Stromal cell of bone marrow (primary cell): ENCODE results near the gene AKNA.

Source experiments
- DNase-seq: peaks from one replicate; pipeline ENCODE4 v3.0.0-alpha.2; 2012; ENCODE audit warnings: low read depth

The AKNA gene

GRCh38 chr9:114414346-114414745 lies 26.6 kb upstream of the AKNA start:
- no peak for DNase-seq

DNA sequence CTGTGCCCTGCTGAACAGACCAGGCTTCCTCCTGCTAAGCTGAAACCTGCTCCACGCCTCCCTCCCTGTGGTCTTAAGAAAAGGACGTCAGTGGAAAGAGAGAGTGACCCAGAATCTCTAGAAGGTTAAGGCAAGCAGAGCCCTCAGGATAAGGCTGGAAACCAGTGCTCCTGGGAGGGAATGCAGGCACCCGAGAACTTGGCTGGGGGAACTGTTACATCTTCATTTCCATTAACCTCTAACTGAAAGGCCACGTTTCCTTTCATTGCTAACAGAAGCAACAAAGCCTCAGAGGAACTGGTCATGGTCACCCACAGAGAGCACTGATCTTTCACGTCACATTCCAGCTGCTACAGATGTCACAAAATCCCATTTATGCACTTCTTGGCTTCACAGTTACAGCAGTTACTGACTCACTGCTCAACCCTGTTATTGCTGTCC lies 26.1 kb upstream of the AKNA start:
- DNase-seq: peak; percentile 32

GRCh38 chr9:114412048-114412683 lies 24.4 kb upstream of the AKNA start:
- no peak for DNase-seq

- DNase-seq: no peak
Measured at GRCh38 chr9:114411452-114411851, 23.7 kb upstream of the AKNA start.

- no peak for DNase-seq
Measured at GRCh38 chr9:114410910-114411309, 23.1 kb upstream of the AKNA start.

DNA sequence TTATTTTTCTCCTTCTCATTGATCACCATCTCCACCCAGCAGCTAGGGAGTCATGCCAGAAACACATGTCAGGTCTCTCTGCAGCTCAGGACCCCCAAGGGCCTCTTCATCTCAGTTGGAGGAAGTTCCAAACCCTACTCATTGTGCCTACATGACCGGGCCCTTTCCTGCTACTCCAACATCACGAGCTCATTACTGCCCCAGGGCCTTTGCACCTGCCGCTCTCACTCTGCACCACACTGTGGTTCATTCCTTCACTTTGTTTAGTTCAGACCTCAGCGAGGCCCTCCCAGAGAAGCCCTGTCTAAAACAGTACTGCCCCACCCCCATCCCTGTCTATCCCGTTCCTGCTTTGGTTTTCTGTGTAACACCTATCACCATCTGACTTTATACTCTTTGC lies 22.1 kb upstream of the AKNA start:
- DNase-seq: no peak

GRCh38 chr9:114409103-114409780 lies 21.5 kb upstream of the AKNA start:
- DNase-seq: no peak

DNA sequence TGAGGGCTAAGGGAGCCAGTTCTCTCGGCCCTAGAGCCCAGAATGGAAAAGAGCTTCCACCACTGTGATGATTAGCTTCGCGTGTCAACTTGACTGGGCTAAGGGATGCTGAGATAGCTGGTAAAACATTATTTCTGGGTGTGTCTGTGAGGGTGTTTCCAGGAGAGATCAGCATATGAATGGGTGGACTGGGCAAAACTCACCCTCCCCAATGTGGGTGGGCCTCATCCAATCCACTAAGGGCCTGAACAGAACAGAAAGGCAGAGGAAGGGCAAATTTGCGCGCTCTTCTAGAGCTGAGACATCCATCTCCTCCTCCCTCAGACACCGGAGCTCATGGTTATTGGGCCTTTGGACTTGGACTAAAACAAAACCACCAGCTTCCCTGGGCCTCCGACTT lies 20.9 kb upstream of the AKNA start:
- no peak for DNase-seq

- DNase-seq: no peak
Measured at GRCh38 chr9:114407889-114408288, 20.1 kb upstream of the AKNA start.

- DNase-seq: no peak
Measured at GRCh38 chr9:114406441-114406840, 18.7 kb upstream of the AKNA start.

GRCh38 chr9:114405294-114406034 lies 17.7 kb upstream of the AKNA start:
- peak; percentile 66 for DNase-seq

GRCh38 chr9:114404531-114404930 lies 16.7 kb upstream of the AKNA start:
- no peak for DNase-seq

- DNase-seq: no peak
Measured at GRCh38 chr9:114403153-114403756, 15.5 kb upstream of the AKNA start.

DNA sequence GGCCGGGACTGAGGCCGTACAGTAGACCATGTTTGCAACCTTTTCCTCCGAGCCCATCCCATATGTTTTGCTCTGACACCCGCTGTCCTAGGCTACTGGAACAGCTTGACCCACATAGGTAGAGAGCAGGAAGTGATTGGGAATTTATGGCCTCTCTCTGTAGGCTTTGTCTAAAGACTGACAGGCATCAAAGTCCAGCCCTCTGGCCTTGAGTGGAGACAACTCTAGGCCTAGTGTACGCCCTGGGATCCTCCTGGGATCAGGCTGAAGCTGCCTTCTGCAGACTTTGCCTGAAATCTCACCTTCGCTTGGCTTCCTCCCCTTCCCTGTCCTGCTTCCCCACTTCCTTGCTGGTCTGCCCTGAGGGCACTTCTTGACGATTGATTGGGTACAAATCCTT lies 13.6 kb upstream of the AKNA start:
- no peak for DNase-seq

GRCh38 chr9:114400772-114401171 lies 13.0 kb upstream of the AKNA start:
- no peak for DNase-seq

GRCh38 chr9:114400219-114400618 lies 12.4 kb upstream of the AKNA start:
- DNase-seq: no peak

DNA sequence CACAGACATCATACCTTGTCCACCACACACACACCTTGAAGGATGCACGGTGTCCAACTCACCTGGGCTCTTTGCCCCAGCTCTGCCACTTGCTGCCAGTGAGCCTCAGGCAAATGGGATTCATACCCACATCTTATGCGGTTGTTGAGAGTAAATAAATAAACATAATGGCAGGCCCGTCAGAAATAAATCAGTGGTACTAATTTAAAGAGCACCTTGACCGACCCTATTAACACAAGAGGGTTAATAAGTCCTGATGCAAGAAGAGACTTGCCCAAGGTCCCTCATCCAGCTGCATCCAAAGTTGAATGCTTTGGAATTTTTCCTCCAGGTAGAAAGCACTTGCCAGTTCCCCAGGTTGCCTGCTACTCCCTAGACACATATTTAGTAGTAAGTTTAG lies 11.6 kb upstream of the AKNA start:
- no peak for DNase-seq

- peak; percentile 87 for DNase-seq
Measured at GRCh38 chr9:114397848-114398605, 10.2 kb upstream of the AKNA start.

DNA sequence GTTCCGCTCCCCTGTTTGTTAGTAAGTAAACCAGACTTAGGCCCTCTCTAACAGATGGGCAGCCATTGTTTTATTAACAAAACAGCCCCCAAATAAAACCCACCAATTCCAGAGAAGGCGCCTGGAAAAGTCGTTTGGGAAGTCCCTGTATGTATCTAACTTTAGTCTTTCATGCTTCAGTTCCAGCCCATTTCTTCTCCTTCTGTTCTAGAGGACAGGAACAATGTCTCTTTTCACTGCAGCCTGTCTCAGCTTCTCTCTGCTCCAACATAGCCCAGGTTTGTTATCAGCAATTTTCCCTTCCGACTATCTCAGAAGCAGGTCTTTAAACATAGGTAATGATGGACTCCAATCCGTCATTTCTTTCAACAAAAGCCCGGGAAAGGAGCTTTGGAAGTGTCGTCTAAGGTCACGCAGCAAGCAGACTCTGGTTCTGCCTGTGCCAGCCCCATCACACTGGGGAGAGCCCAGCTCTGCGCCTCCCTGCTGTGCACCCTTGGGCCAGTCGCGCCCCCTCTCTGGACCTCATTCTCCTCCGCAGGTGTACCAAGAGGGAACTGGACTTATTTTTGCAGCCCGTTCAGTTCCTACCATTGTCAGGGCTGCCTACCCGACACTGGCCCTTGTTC lies 9.6 kb upstream of the AKNA start:
- DNase-seq: no peak

- DNase-seq: no peak
Measured at GRCh38 chr9:114396558-114397218, 8.9 kb upstream of the AKNA start.

DNA sequence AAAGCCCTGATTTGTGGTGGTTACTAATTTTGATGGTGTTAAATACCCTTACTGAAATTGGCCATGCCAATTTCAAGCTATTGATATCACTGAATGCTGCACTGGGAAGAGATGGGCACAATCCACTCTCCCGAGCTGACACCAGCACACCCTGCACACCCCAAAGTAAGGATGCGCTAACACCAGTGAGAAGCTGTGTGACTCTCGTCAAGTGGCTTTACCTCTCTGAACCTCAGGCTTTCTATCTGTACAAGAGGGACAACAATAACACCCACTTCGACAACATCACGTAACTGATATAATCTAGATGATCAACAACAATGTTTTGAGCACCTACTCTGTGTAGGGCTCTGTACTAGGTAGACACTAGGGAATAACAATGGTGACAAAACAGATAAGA lies 8.0 kb upstream of the AKNA start:
- no peak for DNase-seq
